GM21717 (cell line): ENCODE data around the gene CATSPER1.

Source experiments
- ATAC-seq: cut with Tn5 transposase; IDR thresholded peaks from one replicate; pipeline ENCODE4 v1.9.1; 2021; ENCODE audit warnings: mild to moderate bottlenecking, moderate library complexity; ENCODE audit not compliant: unreplicated experiment

Gene CATSPER1

GRCh38 chr11:65973439-65974110 is 52.7 kb downstream of the CATSPER1 start:
- no peak for ATAC-seq

DNA sequence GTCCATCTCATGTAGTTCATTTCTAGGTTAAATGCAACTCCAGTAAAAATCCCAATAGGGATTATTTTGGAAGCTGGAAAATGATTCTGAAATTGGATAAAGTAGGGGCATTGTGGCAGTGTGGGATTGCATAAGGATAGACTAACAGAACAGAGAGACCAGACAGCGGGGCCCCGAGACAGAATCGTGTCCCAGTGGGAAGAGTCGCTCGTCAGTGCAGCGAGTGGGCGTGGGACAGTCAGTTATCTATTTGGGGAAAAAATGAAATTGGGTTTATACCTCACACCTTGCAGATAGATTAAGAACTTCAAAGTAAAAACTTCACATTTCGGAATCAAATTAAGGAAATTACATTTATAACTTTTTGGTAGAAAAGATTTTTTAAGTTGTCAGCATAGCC is 54.2 kb downstream of the CATSPER1 start:
- no peak for ATAC-seq

DNA sequence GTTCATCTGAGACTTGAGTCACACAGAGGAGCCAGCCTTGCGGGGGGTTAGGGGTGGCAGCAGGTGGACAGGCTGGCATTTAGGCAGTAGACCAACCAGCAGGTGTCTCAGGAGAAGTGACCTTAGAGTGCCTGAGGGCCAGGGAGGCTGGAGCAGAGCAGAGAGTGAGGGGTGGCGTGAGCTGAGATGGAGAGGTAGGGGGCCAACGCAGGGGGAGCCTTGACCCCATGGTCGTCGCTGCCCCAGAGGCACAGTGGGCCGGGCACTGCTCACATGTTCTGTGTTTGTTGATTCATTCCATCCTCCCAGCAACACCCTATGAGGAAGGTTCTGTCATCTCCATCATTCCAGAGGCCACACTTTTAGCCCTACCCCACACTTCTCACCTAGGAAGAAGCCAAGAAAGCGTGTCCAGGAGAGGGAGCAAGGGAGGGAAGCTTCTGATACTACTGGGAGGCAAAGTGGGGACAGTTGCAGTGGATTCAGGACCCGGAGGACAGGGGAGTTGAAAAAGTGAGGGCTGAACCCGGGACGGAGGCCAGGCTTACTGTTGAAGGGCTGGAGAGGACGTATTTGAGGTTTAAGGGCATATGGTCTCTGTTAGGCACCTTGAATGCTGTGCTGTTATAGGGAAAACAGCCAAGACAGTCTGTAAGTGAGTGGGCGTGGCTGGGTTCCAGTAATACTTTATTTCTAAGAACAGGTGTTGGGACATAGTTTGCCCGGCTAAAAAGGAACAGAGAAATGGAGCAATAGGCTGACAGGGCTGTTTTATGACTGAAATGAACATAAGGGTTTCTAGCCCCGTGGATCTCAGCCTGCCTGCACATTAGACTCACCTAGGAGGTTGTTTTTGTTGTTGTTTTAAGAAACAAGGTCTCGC is 57.4 kb downstream of the CATSPER1 start:
- no peak for ATAC-seq

DNA sequence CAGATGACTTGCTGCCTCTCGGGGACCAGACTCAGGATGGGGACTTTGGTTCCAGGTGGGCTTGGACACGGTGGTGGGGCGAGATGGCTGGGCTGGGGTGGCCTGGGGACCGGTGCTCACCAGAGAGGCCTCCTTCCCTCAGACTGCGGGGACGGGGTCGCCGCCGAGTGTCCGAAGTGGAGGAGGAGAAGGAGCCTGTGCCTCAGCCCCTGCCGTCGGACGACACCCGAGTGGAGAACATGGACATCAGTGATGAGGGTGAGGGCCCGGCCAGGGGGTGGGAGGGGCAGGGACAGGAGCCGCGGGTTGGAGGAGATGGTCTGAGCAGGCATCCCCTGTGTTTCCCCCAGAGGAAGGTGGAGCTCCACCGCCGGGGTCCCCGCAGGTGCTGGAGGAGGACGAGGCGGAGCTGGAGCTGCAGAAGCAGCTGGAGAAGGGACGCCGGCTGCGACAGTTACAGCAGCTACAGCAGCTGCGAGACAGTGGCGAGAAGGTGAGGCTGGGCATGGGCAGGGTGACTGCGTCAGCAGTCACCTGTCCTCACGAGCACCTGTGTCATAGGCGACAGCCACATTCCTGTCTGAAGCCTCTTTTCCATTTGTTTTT is 58.8 kb downstream of the CATSPER1 start:
- ATAC-seq = no peak
